ENCODE data around the gene ZBTB47. TPM values are rescaled to one million over a fixed set of nuclear protein-coding genes. Genes with fewer than 3 reads are reported as not detected.

Gene ZBTB47
- total and polyA plus RNA-seq, 12 donors: 7.0 to 39.4 (median 27.9) TPM

- H3K27ac ChIP-seq: no peak overlapping the region
- H3K4me1 ChIP-seq (replicated peaks in 1 of 2): peaks cover 0 to 5% of the 10 kb centered on the region in 2 donors
- no peaks in the 10 kb centered on the region for H3K9me3 ChIP-seq (replicated peaks in 1 of 3)
- TF ChIP-seq POLR2A (IDR thresholded peaks at IDR 0.05) (no peak), CTCF (IDR thresholded peaks at IDR 0.05) (no peak)
- DNase-seq: no peak
- H3K4me3 ChIP-seq: no peak overlapping the region
- WGBS, 4 donors: 77 to 91% (median 84%) methylated on average over 6 of the region's 6 CpGs
- intact Hi-C loops (cut with DNase I): no loop called here
- H3K36me3 ChIP-seq (replicated peaks in 1 of 2): peaks cover 0 to 91% of the 10 kb centered on the region in 2 donors
- H3K27me3 ChIP-seq: no peaks in the 10 kb centered on the region
Measured at GRCh38 chr3:42640771-42641370, 12.6 kb upstream of the ZBTB47 start.

GRCh38 chr3:42647821-42648459 is 5.6 kb upstream of the ZBTB47 start:
- peaks cover 0 to 56% of the 10 kb centered on the region in 2 donors for H3K36me3 ChIP-seq (replicated peaks in 1 of 2)
- no peaks in the 10 kb centered on the region for H3K9me3 ChIP-seq (replicated peaks in 1 of 3)
- peaks cover 11 to 25% of the 10 kb centered on the region in 2 donors for H3K4me1 ChIP-seq (replicated peaks in 1 of 2)
- no peak overlapping the region for H3K27ac ChIP-seq
- WGBS, 4 donors: 77 to 83% (median 80%) methylated on average over 5 of the region's 5 CpGs
- intact Hi-C loops (cut with DNase I): no loop called here
- H3K27me3 ChIP-seq: no peaks in the 10 kb centered on the region
- DNase-seq: no peak
- no peak overlapping the region for H3K4me3 ChIP-seq
- no peak for TF ChIP-seq POLR2A (IDR thresholded peaks at IDR 0.05)
- no peak for TF ChIP-seq CTCF (IDR thresholded peaks at IDR 0.05)

- WGBS, 4 donors: 82 to 92% (median 89%) methylated on average over 2 of the region's 2 CpGs
- H3K27ac ChIP-seq: peak overlapping the region in 1 of 5 donors; percentile 18
- H3K4me1 ChIP-seq (replicated peaks in 1 of 2): peaks cover 18 to 33% of the 10 kb centered on the region in 2 donors
- no peak for DNase-seq
- no peaks in the 10 kb centered on the region for H3K27me3 ChIP-seq
- no peaks in the 10 kb centered on the region for H3K9me3 ChIP-seq (replicated peaks in 1 of 3)
- TF ChIP-seq CTCF (IDR thresholded peaks at IDR 0.05): no peak
- TF ChIP-seq POLR2A (IDR thresholded peaks at IDR 0.05): no peak
- peaks cover 0 to 46% of the 10 kb centered on the region in 2 donors for H3K36me3 ChIP-seq (replicated peaks in 1 of 2)
- no peak overlapping the region for H3K4me3 ChIP-seq
- intact Hi-C loops (cut with DNase I): no loop called here
Measured at GRCh38 chr3:42649006-42649405, 4.5 kb upstream of the ZBTB47 start.

GRCh38 chr3:42649783-42650182 is 3.7 kb upstream of the ZBTB47 start:
- H3K4me3 ChIP-seq: no peak overlapping the region
- H3K36me3 ChIP-seq (replicated peaks in 1 of 2): peaks cover 0 to 38% of the 10 kb centered on the region in 2 donors
- no peaks in the 10 kb centered on the region for H3K27me3 ChIP-seq
- intact Hi-C loops (cut with DNase I): loop anchor here (5.0 to 10.0 kb wide), 2 partner anchors 45 to 47 kb away; partner anchors contain the start of gene NKTR (in 2 of the 2)
- H3K27ac ChIP-seq: no peak overlapping the region
- peaks cover 19 to 34% of the 10 kb centered on the region in 2 donors for H3K4me1 ChIP-seq (replicated peaks in 1 of 2)
- no peak for TF ChIP-seq POLR2A (IDR thresholded peaks at IDR 0.05)
- no peak for TF ChIP-seq CTCF (IDR thresholded peaks at IDR 0.05)
- H3K9me3 ChIP-seq (replicated peaks in 1 of 3): no peaks in the 10 kb centered on the region
- DNase-seq: no peak
- 81 to 97% (median 88%) methylated on average over 4 of the region's 4 CpGs for WGBS, 4 donors
